Inflammatory macrophage (primary cell): ENCODE results near the gene NPR2.
A peak's percentile ranks its signal among the peaks of the same experiment; 100 is the strongest.

Experiments
- DNase-seq, 2 donors: peaks; one replicate each; pipeline ENCODE4 v3.0.0-alpha.2; 2020 to 2022

Gene NPR2

GRCh38 chr9:35801328-35802128, 10.1 kb downstream of the NPR2 start:
- DNase-seq, result no peak

GRCh38 chr9:35806101-35806500, 14.7 kb downstream of the NPR2 start:
- DNase-seq, result no peak

- DNase-seq, result no peak
Measured at GRCh38 chr9:35808433-35808832, 17.0 kb downstream of the NPR2 start.

- no peak for DNase-seq
Measured at GRCh38 chr9:35810122-35810521, 18.7 kb downstream of the NPR2 start.

- DNase-seq, result no peak
Measured at GRCh38 chr9:35811381-35812024, 20.1 kb downstream of the NPR2 start.

- DNase-seq, result peak; percentile 94 to 97
Measured at GRCh38 chr9:35812025-35812602, 20.7 kb downstream of the NPR2 start, which contains the start of gene SPAG8. SPAG8 (minus strand) TSS chr9:35812262; CDS start chr9:35812147, 115 bp downstream.

GRCh38 chr9:35813434-35814105, 22.2 kb downstream of the NPR2 start:
- no peak for DNase-seq

- peak; percentile 64 to 67 for DNase-seq
Measured at GRCh38 chr9:35814106-35814840, 22.9 kb downstream of the NPR2 start.

GRCh38 chr9:35814841-35815543, 23.6 kb downstream of the NPR2 start, which contains the start of gene HINT2:
HINT2 (minus strand) TSS chr9:35815042; CDS start chr9:35814979, 63 bp downstream.
- DNase-seq, result peak; percentile 98 to 99

- DNase-seq, result no peak
Measured at GRCh38 chr9:35816708-35817107, 25.3 kb downstream of the NPR2 start.

- no peak for DNase-seq
Measured at GRCh38 chr9:35818341-35818740, 26.9 kb downstream of the NPR2 start.

GRCh38 chr9:35820076-35820475, 28.7 kb downstream of the NPR2 start:
- no peak for DNase-seq

- no peak for DNase-seq
Measured at GRCh38 chr9:35822926-35823325, 31.5 kb downstream of the NPR2 start.

GRCh38 chr9:35826071-35826701, 34.8 kb downstream of the NPR2 start:
- DNase-seq, result peak; percentile 60 to 70

GRCh38 chr9:35827486-35827885, 36.1 kb downstream of the NPR2 start:
- no peak for DNase-seq

GRCh38 chr9:35828716-35829083, 37.3 kb downstream of the NPR2 start, which contains the start of gene FAM221B:
FAM221B (minus strand) TSS chr9:35828732; CDS start chr9:35826161, 2,571 bp downstream.
- DNase-seq, result no peak

GRCh38 chr9:35829084-35829763, 37.8 kb downstream of the NPR2 start, which contains the start of gene TMEM8B:
TMEM8B (plus strand) TSS chr9:35829228; CDS start chr9:35829448, 220 bp downstream.
- peak; percentile 78 to 91 for DNase-seq

GRCh38 chr9:35829764-35830096, 38.3 kb downstream of the NPR2 start:
- no peak for DNase-seq

- no peak for DNase-seq
Measured at GRCh38 chr9:35831040-35831439, 39.6 kb downstream of the NPR2 start.

- no peak for DNase-seq
Measured at GRCh38 chr9:35832814-35833213, 41.4 kb downstream of the NPR2 start.
